ENCODE results near the gene SMC5. TPM values are rescaled to one million over a fixed set of nuclear protein-coding genes. Genes with fewer than 3 reads are reported as not detected.

SMC5 gene
- total and polyA plus RNA-seq, 2 of the 8 experiments (the other 6 are each of a cell fraction or from before 2014, with no cell fraction given), result 4.5 to 22.6 TPM

DNA sequence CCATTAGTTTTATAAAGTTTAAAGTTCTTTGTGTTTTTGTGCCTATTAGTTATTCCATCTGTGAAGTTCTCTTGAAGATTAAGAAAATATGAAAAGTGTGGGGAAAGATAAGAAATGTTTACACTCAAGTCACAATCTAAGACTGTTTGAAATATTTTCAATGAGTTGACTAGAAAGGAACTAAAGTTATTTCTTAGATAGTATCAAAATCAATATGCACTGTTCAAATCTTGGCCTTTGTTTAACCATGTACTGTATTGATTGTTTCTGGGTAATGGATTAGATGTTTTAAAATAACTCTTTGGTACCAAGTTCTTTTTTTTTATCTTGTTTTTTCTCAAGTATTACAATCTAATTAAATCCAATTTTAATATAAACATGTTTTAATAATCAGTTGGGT is 46.0 kb downstream of the SMC5 start:
- no peak overlapping the region for H3K56ac ChIP-seq (replicated peaks; ENCODE audit: insufficient read length, low read depth, low read length)
- H3K79me1 ChIP-seq (ENCODE audit: low read depth, low read length), result no peaks in the 10 kb centered on the region
- no peak overlapping the region for H4K8ac ChIP-seq (ENCODE audit: extremely low read depth, insufficient read depth, low read length)
- H3K79me2 ChIP-seq (ENCODE audit: control insufficient read depth in 1 of 2, insufficient read depth in 2 of 2, low read length in 2 of 2), result no peaks in the 10 kb centered on the region
- no peaks in the 10 kb centered on the region for H3K4me1 ChIP-seq (replicated peaks in 1 of 4; ENCODE audit: control insufficient read depth in 3 of 4, insufficient read depth in 4 of 4, low read length in 3 of 4)
- H3K4ac ChIP-seq (replicated peaks; ENCODE audit: insufficient read length, low read depth, low read length), result no peak overlapping the region
- H2BK120ac ChIP-seq (replicated peaks; ENCODE audit: low read depth, low read length), result no peak overlapping the region
- no peaks in the 10 kb centered on the region for H4K20me1 ChIP-seq (replicated peaks in 1 of 2; ENCODE audit: control insufficient read depth in 1 of 2, insufficient read depth in 2 of 2, low read length in 2 of 2)
- H4K5ac ChIP-seq (ENCODE audit: insufficient read length, low read depth, low read length), result no peak overlapping the region
- no peak overlapping the region for H2AFZ ChIP-seq (ENCODE audit: low read length)
- no peak overlapping the region for H4K91ac ChIP-seq (replicated peaks; ENCODE audit: insufficient read length, low read length)
- no peak overlapping the region for H3K4me2 ChIP-seq (ENCODE audit: insufficient read depth in 1 of 2, low read depth in 2 of 2, low read length in 2 of 2)
- no peak overlapping the region for H2BK20ac ChIP-seq (ENCODE audit: low read length)
- H3K9ac ChIP-seq (replicated peaks in 1 of 4; ENCODE audit: extremely low read depth in 1 of 4, low read depth in 3 of 4, low read length in 3 of 4), result no peak overlapping the region
- no peak overlapping the region for H3K27ac ChIP-seq (ENCODE audit: low read depth, low read length)
- no peak overlapping the region for H3K23ac ChIP-seq (ENCODE audit: insufficient read length)
- H3K36me3 ChIP-seq (ENCODE audit: control insufficient read depth in 2 of 4, insufficient read depth in 4 of 4, low read length in 3 of 4), result peaks cover 0 to 26% (median 8%) of the 10 kb centered on the region in 4 experiments; a peak in 4 of 8 replicates
- H3K14ac ChIP-seq (ENCODE audit: insufficient read length), result no peak overlapping the region
- no peak overlapping the region for H3K18ac ChIP-seq (ENCODE audit: extremely low read depth, low read length)
- no peak for TF ChIP-seq POU5F1 (IDR thresholded peaks at IDR 0.05; ENCODE audit: low read depth, low read length)
- no peak for TF ChIP-seq RFX5 (IDR thresholded peaks at IDR 0.05; ENCODE audit: borderline replicate concordance, low read depth, low read length)
- no peak for TF ChIP-seq EP300 (IDR thresholded peaks at IDR 0.05; ENCODE audit: borderline replicate concordance in 1 of 2, low read depth in 2 of 2, low read length in 2 of 2)
- TF ChIP-seq, protein P1, sequence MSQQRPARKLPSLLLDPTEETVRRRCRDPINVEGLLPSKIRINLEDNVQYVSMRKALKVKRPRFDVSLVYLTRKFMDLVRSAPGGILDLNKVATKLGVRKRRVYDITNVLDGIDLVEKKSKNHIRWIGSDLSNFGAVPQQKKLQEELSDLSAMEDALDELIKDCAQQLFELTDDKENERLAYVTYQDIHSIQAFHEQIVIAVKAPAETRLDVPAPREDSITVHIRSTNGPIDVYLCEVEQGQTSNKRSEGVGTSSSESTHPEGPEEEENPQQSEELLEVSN (IDR thresholded peaks at IDR 0.05), result no peak
- no peak for TF ChIP-seq SP1 (IDR thresholded peaks at IDR 0.05; ENCODE audit: low read depth, low read length)
- TF ChIP-seq ASH2L (IDR thresholded peaks at IDR 0.05; ENCODE audit: low read length), result no peak
- no peak for TF ChIP-seq EZH2 (IDR thresholded peaks at IDR 0.05; ENCODE audit: low read depth, low read length, severe bottlenecking)
- TF ChIP-seq CEBPB (IDR thresholded peaks at IDR 0.05; ENCODE audit: low read depth, low read length), result no peak
- no peaks in the 10 kb centered on the region for H3K27me3 ChIP-seq (replicated peaks in 1 of 4; ENCODE audit: control insufficient read depth in 3 of 4, extremely low read depth in 1 of 4, insufficient read depth in 3 of 4, low read length in 3 of 4)
- no peak for FAIRE-seq
- no peak overlapping the region for H3K4me3 ChIP-seq (ENCODE audit: extremely low read depth in 1 of 4, insufficient read depth in 2 of 4, low read depth in 3 of 4, low read length in 4 of 4)
- no peak overlapping the region for H2AK5ac ChIP-seq (ENCODE audit: low read depth, low read length)
- no peak overlapping the region for H2BK12ac ChIP-seq (ENCODE audit: low read depth, low read length)
- no peak for DNase-seq (ENCODE audit: low read depth in 1 of 2, low spot score in 2 of 2)
- H2BK15ac ChIP-seq (ENCODE audit: low read length), result no peak overlapping the region
- H3K9me3 ChIP-seq (ENCODE audit: insufficient read depth in 2 of 2, low read depth in 1 of 2, low read length in 1 of 2), result no peaks in the 10 kb centered on the region
- ChIA-PET CTCF (ENCODE audit: partially characterized antibody) (no interaction called here), POLR2A (ENCODE audit: partially characterized antibody) (no interaction called here)
- no peak overlapping the region for H2BK5ac ChIP-seq (ENCODE audit: low read depth, low read length)
- no peaks in the 10 kb centered on the region for H3K23me2 ChIP-seq (ENCODE audit: low read depth, low read length)
